Right lobe of liver (tissue), 6 donors: ENCODE measurements around the gene RUVBL2. TPM values are rescaled to one million over a fixed set of nuclear protein-coding genes. Genes with fewer than 3 reads are reported as not detected.

Experiments used
- ATAC-seq, 4 donors: fragments of 200-7000 bp; cut with Tn5 transposase; one replicate each; pipeline ENCODE4 v1.9.1; 2020; ENCODE audit warnings: mild to moderate bottlenecking in 4 of 4, moderate library complexity in 4 of 4
- DNase-seq, 3 donors: peaks; one replicate each; pipeline ENCODE4 v3.0.0-alpha.2; 2020
- H3K27ac ChIP-seq, 3 donors: fragments of 200-600 bp; one replicate each; pipeline ENCODE4 v1.8.0; 2022
- H3K27me3 ChIP-seq, 2 donors: fragments of 200-600 bp; one replicate each; pipeline ENCODE4 v1.8.0; 2022
- H3K36me3 ChIP-seq, 4 donors: fragments of 200-600 bp; sonication (generic) in 1 of 4; one replicate each; pipeline versions ENCODE4 v1.5.1 to v1.8.0; 2017 to 2022; ENCODE audit warnings: control low read depth in 1 of 4
- H3K4me1 ChIP-seq, 4 donors: fragments of 200-600 bp; sonication (generic) in 1 of 4; one replicate each; pipeline versions ENCODE4 v1.5.1 to v1.8.0; 2017 to 2022; ENCODE audit warnings: control low read depth in 1 of 4
- H3K4me3 ChIP-seq, 3 donors: fragments of 200-600 bp; one replicate each; pipeline ENCODE4 v1.8.0; 2022
- H3K9me3 ChIP-seq, 4 donors: fragments of 200-600 bp; sonication (generic) in 1 of 4; one replicate each; pipeline versions ENCODE4 v1.5.1 to v1.8.0; 2017 to 2022; ENCODE audit warnings: control low read depth in 1 of 4
- CTCF ChIP-seq, 4 donors: fragments of 200-600 bp in 3 of 4; fragments of 450-650 bp in 1 of 4; IDR thresholded peaks; one replicate each; pipeline versions ENCODE4 v1.5.1 to v1.8.0; 2016 to 2022; ENCODE audit warnings: antibody characterized with exemption in 4 of 4, mild to moderate bottlenecking in 2 of 4
- POLR2A ChIP-seq: fragments of 450-650 bp; IDR thresholded peaks from one replicate; pipeline ENCODE4 v1.6.1; 2017; ENCODE audit warnings: antibody characterized with exemption, mild to moderate bottlenecking
- WGBS: methylation state at CpG from one replicate; pipeline ENCODE4 v1.1.6; 2018; ENCODE audit warnings: low coverage, low lambda C conversion rate; ENCODE audit not compliant: insufficient coverage; ENCODE audit errors: missing lambda C conversion rate; 5-methylcytosine and 5-hydroxymethylcytosine counted together
- intact Hi-C, 2 donors: fragments of 100-400 bp; cut with DNase I; formaldehyde crosslinking; loops; one replicate each; pipeline versions ENCODE4 v1.11.2 to v1.14.1; 2022
- total RNA-seq, 6 experiments: library from RNA; depleted of rRNA in 2 of 6; stranded (reverse); fragments of >200 nt in 2 of 6; fragmentation: NEBNext Ultra II Directional in 3 of 6; extraction: Animal tissue kit (Norgen Biotek cat#: 25700) in 3 of 6; gene quantifications; one replicate each; pipeline versions ENCODE4 v1.1.0 to v1.2.4, GENCODE V29; 2016 to 2023
- donor health status: DM: no; HTN: yes; CAD: no.
- donor health status: DM: no; HTN: no; CAD: no.
- donor health status: DM: no; HTN: no; CAD: no.
- donor health status: DM: no; HTN: yes; CAD: no.
- donor health status: DM: no; HTN: yes; CAD: no.

The RUVBL2 gene
- total RNA-seq, 6 experiments from 2014 or later: 22.8 to 66.7 (median 32.3) TPM

- 100% methylated on average over 1 of the region's 15 CpGs for WGBS
- DNase-seq: no peak
- H3K27me3 ChIP-seq: no peaks in the 10 kb centered on the region
- intact Hi-C loops: no loop called here
- no peaks in the 10 kb centered on the region for H3K4me1 ChIP-seq
- H3K27ac ChIP-seq: no peak overlapping the region
- H3K4me3 ChIP-seq: no peak overlapping the region
- ATAC-seq: no peak
- peaks cover 0 to 32% (median 15%) of the 10 kb centered on the region in 4 donors for H3K36me3 ChIP-seq
- H3K9me3 ChIP-seq: no peaks in the 10 kb centered on the region
- TF ChIP-seq POLR2A (no peak), CTCF (IDR thresholded peaks at IDR 0.05) (no peak)
Observed at GRCh38 chr19:49004133-49004532, 10.4 kb downstream of the RUVBL2 start.

GRCh38 chr19:49004964-49005614 is 11.4 kb downstream of the RUVBL2 start:
- H3K27ac ChIP-seq: no peak overlapping the region
- WGBS: 96% methylated on average over 4 of the region's 7 CpGs
- no peak for TF ChIP-seq POLR2A
- no peak for TF ChIP-seq CTCF (IDR thresholded peaks at IDR 0.05)
- no peak overlapping the region for H3K4me3 ChIP-seq
- H3K9me3 ChIP-seq: no peaks in the 10 kb centered on the region
- no peak for ATAC-seq
- intact Hi-C loops: no loop called here
- no peaks in the 10 kb centered on the region for H3K4me1 ChIP-seq
- DNase-seq: no peak
- H3K27me3 ChIP-seq: no peaks in the 10 kb centered on the region
- peaks cover 0 to 42% (median 16%) of the 10 kb centered on the region in 4 donors for H3K36me3 ChIP-seq

- DNase-seq (no peak), ATAC-seq (no peak)
- no peaks in the 10 kb centered on the region for H3K4me1 ChIP-seq
- H3K4me3 ChIP-seq: no peak overlapping the region
- no peak for TF ChIP-seq POLR2A
- TF ChIP-seq CTCF (IDR thresholded peaks at IDR 0.05): no peak
- no peak overlapping the region for H3K27ac ChIP-seq
- peaks cover 0 to 46% (median 16%) of the 10 kb centered on the region in 4 donors for H3K36me3 ChIP-seq
- H3K27me3 ChIP-seq: no peaks in the 10 kb centered on the region
- no peaks in the 10 kb centered on the region for H3K9me3 ChIP-seq
- intact Hi-C loops: no loop called here
- WGBS: 96% methylated on average over 12 of the region's 22 CpGs
Observed at GRCh38 chr19:49006905-49007304, 13.2 kb downstream of the RUVBL2 start.

DNA sequence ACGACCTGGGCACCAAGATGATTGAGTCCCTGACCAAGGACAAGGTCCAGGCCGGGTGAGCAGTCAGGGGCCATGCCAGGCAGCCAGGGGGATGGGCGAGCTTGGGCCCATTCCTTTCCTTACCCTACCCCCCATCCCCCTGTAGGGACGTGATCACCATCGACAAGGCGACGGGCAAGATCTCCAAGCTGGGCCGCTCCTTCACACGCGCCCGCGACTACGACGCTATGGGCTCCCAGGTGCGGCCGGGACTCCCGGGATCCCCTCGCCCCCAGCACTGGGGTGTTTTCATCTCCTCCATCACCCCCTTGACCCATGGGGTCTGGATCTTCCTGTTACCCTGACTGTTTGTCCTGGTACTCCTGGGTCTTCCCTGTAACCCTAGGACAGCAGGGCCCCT is 16.1 kb downstream of the RUVBL2 start:
- intact Hi-C loops: no loop called here
- Histone ChIP-seq H3K9me3 (no peaks in the 10 kb centered on the region), H3K4me3 (no peak overlapping the region), H3K4me1 (no peaks in the 10 kb centered on the region), H3K36me3 (peaks cover 0 to 38% (median 5%) of the 10 kb centered on the region in 4 donors), H3K27me3 (no peaks in the 10 kb centered on the region), H3K27ac (no peak overlapping the region)
- TF ChIP-seq POLR2A (no peak), CTCF (IDR thresholded peaks at IDR 0.05) (no peak)
- ATAC-seq (no peak), DNase-seq (no peak)
- 94% methylated on average over 10 of the region's 18 CpGs for WGBS
